ENCODE results near the gene PLN. TPM values are rescaled to one million over a fixed set of nuclear protein-coding genes. Genes with fewer than 3 reads are reported as not detected.

The PLN gene
- total RNA-seq, 3 donors from 2014 or later, result 4.2 to 145 (median 19.5) TPM

DNA sequence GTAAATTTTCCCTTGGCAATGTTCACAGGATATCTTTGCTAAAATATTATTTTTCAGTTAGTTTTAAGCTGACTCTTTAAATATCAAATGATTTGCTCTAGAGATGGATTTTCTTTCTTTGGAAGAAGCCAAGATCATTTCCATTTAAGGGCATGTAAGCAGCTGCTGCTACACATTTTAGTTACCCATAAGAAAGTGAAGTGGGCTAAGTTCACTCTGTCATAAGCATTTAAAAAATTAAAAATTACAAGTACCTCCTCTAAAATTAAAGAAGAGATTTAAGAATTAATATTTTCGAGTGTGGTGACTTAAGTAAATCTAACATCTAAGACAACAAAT is 1.2 kb upstream of the PLN start:
- TF ChIP-seq, protein P1, sequence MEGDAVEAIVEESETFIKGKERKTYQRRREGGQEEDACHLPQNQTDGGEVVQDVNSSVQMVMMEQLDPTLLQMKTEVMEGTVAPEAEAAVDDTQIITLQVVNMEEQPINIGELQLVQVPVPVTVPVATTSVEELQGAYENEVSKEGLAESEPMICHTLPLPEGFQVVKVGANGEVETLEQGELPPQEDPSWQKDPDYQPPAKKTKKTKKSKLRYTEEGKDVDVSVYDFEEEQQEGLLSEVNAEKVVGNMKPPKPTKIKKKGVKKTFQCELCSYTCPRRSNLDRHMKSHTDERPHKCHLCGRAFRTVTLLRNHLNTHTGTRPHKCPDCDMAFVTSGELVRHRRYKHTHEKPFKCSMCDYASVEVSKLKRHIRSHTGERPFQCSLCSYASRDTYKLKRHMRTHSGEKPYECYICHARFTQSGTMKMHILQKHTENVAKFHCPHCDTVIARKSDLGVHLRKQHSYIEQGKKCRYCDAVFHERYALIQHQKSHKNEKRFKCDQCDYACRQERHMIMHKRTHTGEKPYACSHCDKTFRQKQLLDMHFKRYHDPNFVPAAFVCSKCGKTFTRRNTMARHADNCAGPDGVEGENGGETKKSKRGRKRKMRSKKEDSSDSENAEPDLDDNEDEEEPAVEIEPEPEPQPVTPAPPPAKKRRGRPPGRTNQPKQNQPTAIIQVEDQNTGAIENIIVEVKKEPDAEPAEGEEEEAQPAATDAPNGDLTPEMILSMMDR (IDR thresholded peaks at IDR 0.05), result no peak
- intact Hi-C loops (cut with DNase I, micrococcal nuclease), result no loop called here
- Histone ChIP-seq H3K4me1 (ENCODE audit: low read depth) (no peaks in the 10 kb centered on the region), H3K4me3 (no peak overlapping the region), H3K9me3 (no peaks in the 10 kb centered on the region), H3K36me3 (ENCODE audit: low read depth) (no peaks in the 10 kb centered on the region)
- ATAC-seq (no peak), DNase-seq (no peak)

DNA sequence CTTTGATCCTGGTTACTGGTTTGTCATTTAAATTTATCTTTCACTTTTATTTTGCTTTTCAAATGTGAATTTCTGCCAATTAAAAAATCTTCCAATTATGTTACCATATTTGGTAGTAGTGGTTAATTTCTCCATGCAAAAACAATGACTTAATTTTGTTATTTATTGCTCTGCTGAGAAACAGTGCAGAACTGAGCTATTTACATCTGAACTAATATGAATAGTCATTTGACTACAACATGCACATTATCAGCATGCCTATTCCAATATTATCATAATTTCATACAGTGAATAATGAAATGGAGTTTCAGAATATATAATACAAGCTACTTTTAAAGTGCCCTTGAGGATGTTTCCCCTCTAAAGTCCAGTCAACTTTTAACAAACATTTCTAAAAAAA is 517 bp downstream of the PLN start:
- TF ChIP-seq, protein P1 (IDR thresholded peaks at IDR 0.05), result no peak
- intact Hi-C loops (cut with DNase I, micrococcal nuclease), result no loop called here
- DNase-seq (no peak), ATAC-seq (no peak)
- no peaks in the 10 kb centered on the region for H3K9me3 ChIP-seq
- H3K4me1 ChIP-seq (ENCODE audit: low read depth), result no peaks in the 10 kb centered on the region
- no peaks in the 10 kb centered on the region for H3K36me3 ChIP-seq (ENCODE audit: low read depth)
- H3K4me3 ChIP-seq, result no peak overlapping the region

DNA sequence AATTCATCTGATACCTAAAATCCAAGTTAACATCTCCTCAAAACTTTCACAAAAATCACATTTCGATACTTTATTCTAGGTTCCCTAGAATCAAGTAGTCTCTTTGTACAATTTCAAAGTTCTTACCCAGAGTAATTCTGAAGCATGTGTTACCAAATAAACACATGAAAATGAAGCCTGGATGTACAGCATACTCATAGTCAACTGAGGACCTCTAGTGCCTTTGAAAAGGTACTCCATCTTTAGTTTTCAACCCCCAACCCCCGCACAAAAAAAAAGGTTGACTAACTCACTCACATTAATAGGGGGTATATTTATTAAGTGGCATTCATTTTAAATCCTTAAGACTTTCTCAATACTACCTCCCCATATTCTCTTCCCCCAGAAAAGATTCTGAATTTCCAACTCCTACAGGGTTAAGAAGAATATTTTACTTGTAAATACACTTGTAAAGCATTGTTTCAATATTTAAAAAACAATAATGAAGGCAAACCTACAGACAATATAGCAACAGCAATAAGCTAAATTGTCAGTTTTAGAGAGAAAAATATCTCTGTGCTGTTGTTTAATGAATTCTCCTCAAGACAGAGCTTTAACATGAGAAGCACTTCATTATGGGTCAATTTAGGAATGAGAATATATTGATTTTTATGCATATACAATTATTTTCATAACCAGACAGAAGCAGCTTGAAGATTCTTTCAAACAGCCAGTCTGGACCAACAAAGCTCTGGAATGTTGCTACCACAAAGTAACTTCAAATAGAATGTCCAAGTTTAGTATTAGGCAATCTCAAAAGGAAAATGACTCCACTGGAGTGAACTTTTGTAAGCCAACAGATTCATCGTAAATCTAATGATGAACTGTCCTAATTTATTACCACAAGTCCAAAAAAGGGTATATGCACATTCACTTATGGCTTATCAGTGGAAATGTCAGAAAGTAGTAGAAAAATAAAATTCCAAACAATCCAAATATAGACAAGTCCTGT is 3.3 kb downstream of the PLN start:
- DNase-seq, result no peak
- intact Hi-C loops (cut with DNase I, micrococcal nuclease), result no loop called here
- TF ChIP-seq, protein P1 (IDR thresholded peaks at IDR 0.05), result no peak
- no peaks in the 10 kb centered on the region for H3K36me3 ChIP-seq (ENCODE audit: low read depth)
- peak; percentile 54 for ATAC-seq
- H3K4me1 ChIP-seq (ENCODE audit: low read depth), result no peaks in the 10 kb centered on the region
- no peak overlapping the region for H3K4me3 ChIP-seq
- no peaks in the 10 kb centered on the region for H3K9me3 ChIP-seq

GRCh38 chr6:118553132-118553531 is 5.0 kb downstream of the PLN start:
- ATAC-seq (no peak), DNase-seq (no peak)
- no peaks in the 10 kb centered on the region for H3K9me3 ChIP-seq
- H3K36me3 ChIP-seq (ENCODE audit: low read depth), result no peaks in the 10 kb centered on the region
- intact Hi-C loops (cut with DNase I, micrococcal nuclease), result no loop called here
- H3K4me3 ChIP-seq, result no peak overlapping the region
- H3K4me1 ChIP-seq (ENCODE audit: low read depth), result no peaks in the 10 kb centered on the region
- TF ChIP-seq, protein P1 (IDR thresholded peaks at IDR 0.05), result no peak

- Histone ChIP-seq H3K9me3 (no peaks in the 10 kb centered on the region), H3K4me3 (no peak overlapping the region), H3K36me3 (ENCODE audit: low read depth) (no peaks in the 10 kb centered on the region), H3K4me1 (ENCODE audit: low read depth) (peaks cover 3% of the 10 kb centered on the region)
- intact Hi-C loops (cut with DNase I, micrococcal nuclease), result no loop called here
- TF ChIP-seq, protein P1 (IDR thresholded peaks at IDR 0.05), result no peak
- ATAC-seq (no peak), DNase-seq (no peak)
Measured at GRCh38 chr6:118554698-118555097, 6.6 kb downstream of the PLN start.

Data from mucosa of descending colon (tissue), 3 donors.